Measurements from ENCODE around the gene SNRPE.

Gene SNRPE

DNA sequence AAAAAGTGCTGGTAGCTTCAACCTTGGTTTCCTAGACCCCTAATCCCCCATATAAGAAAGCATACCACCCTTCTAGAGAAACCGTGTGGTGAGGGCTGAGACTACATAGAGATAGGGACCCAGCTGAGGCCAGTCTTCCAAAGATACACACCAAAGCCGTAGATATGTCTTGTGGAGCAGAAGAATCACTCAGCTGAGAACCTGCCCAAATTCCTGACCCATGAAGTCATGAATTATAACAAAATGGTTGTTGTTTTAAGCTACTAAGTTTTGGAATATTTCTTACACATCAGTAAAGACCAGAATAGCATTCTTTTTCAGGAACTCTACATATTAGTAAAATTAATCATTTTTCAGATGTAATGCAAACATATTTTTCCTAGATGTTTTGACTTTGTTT is 3.3 kb upstream of the SNRPE start:
- no peak overlapping the region for H3K4me3 ChIP-seq (replicated peaks; ENCODE audit: low read depth, low read length)
- DNase-seq (ENCODE audit: low read depth), result peak; percentile 70
- TF ChIP-seq, protein P1, sequence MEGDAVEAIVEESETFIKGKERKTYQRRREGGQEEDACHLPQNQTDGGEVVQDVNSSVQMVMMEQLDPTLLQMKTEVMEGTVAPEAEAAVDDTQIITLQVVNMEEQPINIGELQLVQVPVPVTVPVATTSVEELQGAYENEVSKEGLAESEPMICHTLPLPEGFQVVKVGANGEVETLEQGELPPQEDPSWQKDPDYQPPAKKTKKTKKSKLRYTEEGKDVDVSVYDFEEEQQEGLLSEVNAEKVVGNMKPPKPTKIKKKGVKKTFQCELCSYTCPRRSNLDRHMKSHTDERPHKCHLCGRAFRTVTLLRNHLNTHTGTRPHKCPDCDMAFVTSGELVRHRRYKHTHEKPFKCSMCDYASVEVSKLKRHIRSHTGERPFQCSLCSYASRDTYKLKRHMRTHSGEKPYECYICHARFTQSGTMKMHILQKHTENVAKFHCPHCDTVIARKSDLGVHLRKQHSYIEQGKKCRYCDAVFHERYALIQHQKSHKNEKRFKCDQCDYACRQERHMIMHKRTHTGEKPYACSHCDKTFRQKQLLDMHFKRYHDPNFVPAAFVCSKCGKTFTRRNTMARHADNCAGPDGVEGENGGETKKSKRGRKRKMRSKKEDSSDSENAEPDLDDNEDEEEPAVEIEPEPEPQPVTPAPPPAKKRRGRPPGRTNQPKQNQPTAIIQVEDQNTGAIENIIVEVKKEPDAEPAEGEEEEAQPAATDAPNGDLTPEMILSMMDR (IDR thresholded peaks at IDR 0.05; ENCODE audit: low read length, missing control alignments), result no peak

DNA sequence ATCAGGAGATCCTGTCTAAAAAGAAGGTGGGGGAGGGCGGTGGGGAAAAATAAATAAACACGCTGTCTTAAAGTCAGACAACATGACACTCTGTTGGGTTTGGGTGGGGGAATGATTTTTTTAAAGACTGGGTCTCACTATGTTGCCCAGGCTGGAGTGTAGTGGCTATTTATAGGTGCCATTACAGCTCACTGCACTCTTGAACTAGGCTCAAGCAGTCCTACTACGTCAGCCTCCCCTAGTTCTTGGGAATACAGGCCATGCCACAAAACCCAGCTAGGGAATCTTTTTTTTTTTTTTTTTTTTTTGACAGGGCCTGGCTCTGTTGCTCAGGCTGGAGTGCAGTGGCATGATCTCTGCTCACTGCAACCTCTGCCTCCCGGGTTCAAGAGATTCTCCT is 2.4 kb upstream of the SNRPE start:
- TF ChIP-seq, protein P1 (IDR thresholded peaks at IDR 0.05; ENCODE audit: low read length, missing control alignments), result no peak
- no peak for DNase-seq (ENCODE audit: low read depth)
- no peak overlapping the region for H3K4me3 ChIP-seq (replicated peaks; ENCODE audit: low read depth, low read length)

DNA sequence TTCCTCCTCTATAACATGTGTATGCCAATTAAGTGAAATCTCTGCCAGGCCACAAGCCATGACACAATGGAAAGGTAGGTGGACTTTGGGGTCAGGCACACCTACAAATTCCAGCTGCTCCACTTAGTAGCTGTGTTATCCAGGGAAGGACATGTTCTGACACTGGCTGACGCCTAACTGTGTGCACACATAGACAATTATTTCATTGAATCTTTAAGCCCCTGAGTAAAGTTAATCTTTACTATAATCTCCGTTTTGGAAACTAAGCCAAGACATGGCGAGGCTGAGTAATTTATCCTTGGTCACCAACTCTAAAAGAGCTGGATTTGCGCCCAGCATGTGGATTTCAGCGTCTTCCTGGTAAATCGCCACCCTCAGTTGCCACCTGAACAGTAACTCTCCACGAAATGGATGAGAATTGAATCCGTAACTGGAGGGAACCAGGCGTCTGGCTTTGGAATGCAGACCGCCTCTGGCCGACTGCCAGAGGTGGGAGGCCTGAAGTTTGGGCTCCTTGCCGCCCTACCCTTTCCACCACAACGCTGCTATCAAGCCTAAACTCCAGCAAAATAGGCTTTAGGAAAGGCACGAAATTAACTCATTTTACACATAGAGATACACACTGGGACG is 888 bp upstream of the SNRPE start:
- DNase-seq (ENCODE audit: low read depth), result peak; percentile 23
- TF ChIP-seq, protein P1 (IDR thresholded peaks at IDR 0.05; ENCODE audit: low read length, missing control alignments), result no peak
- peak overlapping the region; percentile 95 for H3K4me3 ChIP-seq (replicated peaks; ENCODE audit: low read depth, low read length)

DNA sequence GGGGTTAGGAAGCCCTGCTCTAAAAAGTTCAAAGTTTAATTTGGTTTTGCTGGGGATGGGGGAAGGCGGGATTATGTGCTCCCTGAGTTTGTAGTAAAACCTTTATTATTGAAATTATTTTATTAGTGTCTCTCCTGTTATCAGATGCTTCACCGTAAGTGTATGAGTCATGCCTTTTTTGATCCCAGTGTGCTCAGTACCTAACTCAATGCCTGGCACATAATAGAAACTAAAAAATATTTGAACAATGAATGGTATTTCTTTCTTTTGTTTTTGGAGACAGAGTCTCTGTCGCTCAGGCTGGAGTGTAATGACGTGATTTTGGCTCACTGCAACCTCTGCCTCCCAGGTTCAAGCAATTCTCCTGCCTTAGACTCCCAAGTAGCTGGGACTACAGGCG is 6.4 kb downstream of the SNRPE start:
- DNase-seq (ENCODE audit: low read depth), result peak; percentile 51
- TF ChIP-seq, protein P1 (IDR thresholded peaks at IDR 0.05; ENCODE audit: low read length, missing control alignments), result no peak
- no peak overlapping the region for H3K4me3 ChIP-seq (replicated peaks; ENCODE audit: low read depth, low read length)

DNA sequence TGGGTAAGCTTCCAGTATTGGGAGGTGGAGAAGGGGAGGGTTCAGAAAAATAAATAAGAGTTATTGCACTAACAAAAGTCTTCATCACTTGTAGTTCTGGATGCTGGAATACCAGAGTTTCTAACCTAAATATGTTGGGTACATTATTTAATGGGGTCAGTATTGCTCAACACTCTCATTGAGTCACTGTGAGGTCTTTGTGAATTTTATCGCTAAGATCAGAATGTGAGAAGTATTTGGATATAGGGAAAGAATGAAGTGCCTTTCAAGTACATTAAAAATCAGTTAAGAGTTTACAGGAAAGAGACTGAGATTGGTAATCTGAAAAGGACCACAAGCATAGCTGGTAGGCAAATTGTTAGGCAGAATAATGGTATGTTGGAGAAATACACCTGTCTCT is 8.8 kb downstream of the SNRPE start:
- TF ChIP-seq, protein P1 (IDR thresholded peaks at IDR 0.05; ENCODE audit: low read length, missing control alignments), result no peak
- no peak overlapping the region for H3K4me3 ChIP-seq (replicated peaks; ENCODE audit: low read depth, low read length)
- DNase-seq (ENCODE audit: low read depth), result peak; percentile 27

DNA sequence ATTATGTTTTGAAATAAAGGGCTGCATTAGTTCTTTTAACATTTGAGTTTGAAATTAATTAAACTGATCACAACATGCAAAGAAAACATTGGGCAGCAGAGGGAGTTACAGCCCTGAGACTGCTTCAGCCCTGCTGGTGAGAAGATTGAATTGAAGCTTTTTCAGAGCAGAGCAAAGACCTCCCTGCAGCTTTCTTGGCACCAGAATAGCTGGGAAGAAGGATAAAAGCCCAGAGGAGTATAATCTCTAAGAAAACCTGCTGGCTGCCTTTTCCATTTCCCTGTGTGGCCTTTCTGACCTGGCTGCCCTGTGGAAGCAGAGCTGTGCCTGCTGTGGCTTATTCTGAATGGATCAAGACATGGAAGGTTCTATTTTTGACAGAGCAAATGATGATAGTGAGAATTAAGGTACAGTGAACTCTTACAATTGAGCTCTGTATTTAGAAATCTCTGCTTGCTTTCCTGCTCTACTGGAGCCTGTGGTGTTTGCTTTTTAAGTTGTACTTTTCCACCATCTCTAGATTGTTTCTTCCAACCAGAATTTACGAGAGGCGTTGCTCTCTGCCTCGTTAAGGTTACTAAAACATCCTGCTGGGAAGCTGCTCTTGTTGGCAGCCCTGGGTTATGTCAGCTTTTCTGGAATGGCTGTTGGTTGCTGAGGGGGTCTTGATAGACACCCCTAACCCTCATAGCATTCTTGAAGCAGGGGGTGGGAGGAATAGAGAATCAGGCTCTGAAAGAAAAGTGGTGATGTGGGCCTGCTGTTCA is 9.9 kb downstream of the SNRPE start:
- DNase-seq (ENCODE audit: low read depth), result peak; percentile 89
- TF ChIP-seq, protein P1 (IDR thresholded peaks at IDR 0.05; ENCODE audit: low read length, missing control alignments), result peak; percentile 96
- H3K4me3 ChIP-seq (replicated peaks; ENCODE audit: low read depth, low read length), result no peak overlapping the region

Data from fibroblast of pulmonary artery (primary cell).